HUDEP-2 (cell line): ENCODE results near the gene HTR3B.
"Not testable (repeated sequence)": the region's sequence is repeated elsewhere in the genome, so short reads cannot be mapped to it uniquely, and the experiment has no call there.

Experiments used
- DNase-seq, 76 experiments: peaks; one replicate each; lab custom pipeline; 2025; ENCODE audit not compliant: unreplicated experiment in 76 of 76; lab: John Stamatoyannopoulos, UW

The HTR3B gene

GRCh38 chr11:113881856-113882255 is 22.7 kb upstream of the HTR3B start:
- DNase-seq, result no peak

GRCh38 chr11:113884361-113884836 is 20.2 kb upstream of the HTR3B start:
- DNase-seq, result no peak

GRCh38 chr11:113885897-113886296 is 18.7 kb upstream of the HTR3B start:
- no peak for DNase-seq

GRCh38 chr11:113888848-113889247 is 15.7 kb upstream of the HTR3B start:
- no peak for DNase-seq

GRCh38 chr11:113894421-113894996 is 10.1 kb upstream of the HTR3B start:
- no peak for DNase-seq

- no peak for DNase-seq
These were observed 9.0 kb upstream of the HTR3B start for GRCh38 chr11:113895367-113896155.

GRCh38 chr11:113896156-113896879 is 8.3 kb upstream of the HTR3B start:
- DNase-seq, result peak in 7 of 76 experiments; percentile 1 to 24 (median 3)

- DNase-seq, result no peak
These were observed 3.5 kb upstream of the HTR3B start for GRCh38 chr11:113901141-113901540.

- DNase-seq, result peak in 2 of 76 experiments; percentile 0 to 6
These were observed 1.4 kb downstream of the HTR3B start for GRCh38 chr11:113906038-113906437.

GRCh38 chr11:113906516-113906915 is 1.9 kb downstream of the HTR3B start:
- DNase-seq, result no peak

GRCh38 chr11:113907152-113907551 is 2.6 kb downstream of the HTR3B start:
- no peak for DNase-seq

- no peak for DNase-seq
These were observed 3.1 kb downstream of the HTR3B start for GRCh38 chr11:113907681-113908080.

- DNase-seq, result peak in 1 of 76 experiments; percentile 19
These were observed 3.5 kb downstream of the HTR3B start for GRCh38 chr11:113908098-113908497.

- DNase-seq, result not testable (repeated sequence)
These were observed 6.9 kb downstream of the HTR3B start for GRCh38 chr11:113911491-113911890.

- no peak for DNase-seq
These were observed 19.0 kb downstream of the HTR3B start for GRCh38 chr11:113923572-113923971.

- DNase-seq, result no peak
These were observed 21.9 kb downstream of the HTR3B start for GRCh38 chr11:113926273-113927197.

- no peak for DNase-seq
These were observed 23.7 kb downstream of the HTR3B start for GRCh38 chr11:113928311-113928710.

- DNase-seq, result no peak
These were observed 28.2 kb downstream of the HTR3B start for GRCh38 chr11:113932788-113933187.

- DNase-seq, result not testable (repeated sequence)
These were observed 29.6 kb downstream of the HTR3B start for GRCh38 chr11:113934193-113934592.

- no peak for DNase-seq
These were observed 30.2 kb downstream of the HTR3B start for GRCh38 chr11:113934761-113935160.
